GM18907 (cell line): ENCODE data around the gene MYOM1.
"Not testable (repeated sequence)": the region's sequence is repeated elsewhere in the genome, so short reads cannot be mapped to it uniquely, and the experiment has no call there.

ENCODE experiments used
- ATAC-seq: cut with Tn5 transposase; IDR thresholded peaks from one replicate; pipeline ENCODE4 v1.9.1; 2021; ENCODE audit warnings: mild to moderate bottlenecking, moderate library complexity; ENCODE audit not compliant: unreplicated experiment

The MYOM1 gene

GRCh38 chr18:3041843-3042242, 177.9 kb downstream of the MYOM1 start:
- ATAC-seq = no peak

- no peak for ATAC-seq
These were observed 178.9 kb downstream of the MYOM1 start for GRCh38 chr18:3040881-3041280.

GRCh38 chr18:3040173-3040572, 179.6 kb downstream of the MYOM1 start:
- ATAC-seq = no peak

GRCh38 chr18:3037423-3037915, 182.3 kb downstream of the MYOM1 start:
- ATAC-seq = peak; percentile 98

GRCh38 chr18:3036108-3036507, 183.7 kb downstream of the MYOM1 start:
- no peak for ATAC-seq

GRCh38 chr18:3035635-3036034, 184.1 kb downstream of the MYOM1 start:
- ATAC-seq = no peak

- no peak for ATAC-seq
These were observed 187.0 kb downstream of the MYOM1 start for GRCh38 chr18:3032721-3033120.

GRCh38 chr18:3029215-3029952, 190.4 kb downstream of the MYOM1 start:
- no peak for ATAC-seq

- ATAC-seq = not testable (repeated sequence)
These were observed 191.7 kb downstream of the MYOM1 start for GRCh38 chr18:3028115-3028514.

- ATAC-seq = no peak
These were observed 192.3 kb downstream of the MYOM1 start for GRCh38 chr18:3027370-3027891.

GRCh38 chr18:3025544-3025943, 194.2 kb downstream of the MYOM1 start:
- no peak for ATAC-seq

GRCh38 chr18:3023603-3024002, 196.2 kb downstream of the MYOM1 start:
- not testable (repeated sequence) for ATAC-seq
